H9 (cell line): ENCODE data around the gene DCLRE1B. TPM values are rescaled to one million over a fixed set of nuclear protein-coding genes. Genes with fewer than 3 reads are reported as not detected.

ENCODE experiments used
- DNase-seq: peaks from one replicate; pipeline ENCODE4 v3.0.0-alpha.2; 2017
- H2AFZ ChIP-seq: one replicate; pipeline ENCODE4 v1.6.1; 2013; ENCODE audit warnings: mild to moderate bottlenecking, low read length, control low read depth, moderate library complexity
- H2AK5ac ChIP-seq: 2 replicates; pipeline ENCODE4 v1.6.1; 2013; ENCODE audit warnings: low read length, control low read depth, mixed read lengths; ENCODE audit not compliant: insufficient read length
- H2BK120ac ChIP-seq: one replicate; pipeline ENCODE4 v1.6.1; 2013; ENCODE audit warnings: low read depth, mild to moderate bottlenecking, low read length, control low read depth, inconsistent platforms; ENCODE audit not compliant: poor library complexity, severe bottlenecking
- H2BK12ac ChIP-seq: 2 replicates; pipeline ENCODE4 v1.6.1; 2013; ENCODE audit warnings: low read length, control low read depth, mixed read lengths, low read depth; ENCODE audit not compliant: insufficient read length
- H2BK15ac ChIP-seq: 2 replicates; pipeline ENCODE4 v1.6.1; 2013; ENCODE audit warnings: low read depth, low read length, control low read depth
- H2BK20ac ChIP-seq: one replicate; pipeline ENCODE4 v1.6.1; 2013; ENCODE audit warnings: low read depth, mild to moderate bottlenecking, low read length, control low read depth, inconsistent platforms; ENCODE audit not compliant: poor library complexity, severe bottlenecking
- H2BK5ac ChIP-seq: 2 replicates; pipeline ENCODE4 v1.6.1; 2013; ENCODE audit warnings: low read length, control low read depth, mixed read lengths; ENCODE audit not compliant: insufficient read length
- H3K14ac ChIP-seq: 2 replicates; pipeline ENCODE4 v1.6.1; 2013; ENCODE audit warnings: low read length, control low read depth; ENCODE audit not compliant: insufficient read depth
- H3K18ac ChIP-seq: 2 replicates; pipeline ENCODE4 v1.6.1; 2013; ENCODE audit warnings: low read depth, mild to moderate bottlenecking, mixed read lengths, low read length, control low read depth; ENCODE audit not compliant: insufficient read length
- H3K23ac ChIP-seq: 2 replicates; pipeline ENCODE4 v1.6.1; 2013; ENCODE audit warnings: low read length, control low read depth, mixed read lengths, low read depth; ENCODE audit not compliant: insufficient read length
- H3K23me2 ChIP-seq: 2 replicates; pipeline ENCODE4 v1.6.1; 2013; ENCODE audit warnings: low read depth, mild to moderate bottlenecking, mixed read lengths, low read length, control low read depth; ENCODE audit not compliant: insufficient read length, poor library complexity, severe bottlenecking
- H3K27ac ChIP-seq: 2 replicates; pipeline ENCODE4 v1.5.1; 2013; ENCODE audit warnings: low read length, control low read depth, mixed read lengths, low read depth; ENCODE audit not compliant: insufficient read length
- H3K27me3 ChIP-seq: 2 replicates; pipeline ENCODE4 v1.6.1; 2013; ENCODE audit warnings: low read length, control low read depth, inconsistent platforms; ENCODE audit not compliant: insufficient read depth
- H3K4ac ChIP-seq: 2 replicates; pipeline ENCODE4 v1.6.1; 2013; ENCODE audit warnings: low read depth, mild to moderate bottlenecking, control low read depth, inconsistent platforms, low read length, moderate library complexity
- H3K4me1 ChIP-seq: 2 replicates; pipeline ENCODE4 v1.6.1; 2013; ENCODE audit warnings: low read length, control low read depth, inconsistent platforms; ENCODE audit not compliant: insufficient read depth
- H3K4me2 ChIP-seq: 2 replicates; pipeline ENCODE4 v1.6.1; 2013; ENCODE audit warnings: low read length, control low read depth, mixed read lengths; ENCODE audit not compliant: insufficient read length, insufficient read depth
- H3K56ac ChIP-seq: 2 replicates; pipeline ENCODE4 v1.6.1; 2013; ENCODE audit warnings: low read depth, mild to moderate bottlenecking, mixed read lengths, low read length, control low read depth; ENCODE audit not compliant: insufficient read length
- H3K79me1 ChIP-seq: 2 replicates; pipeline ENCODE4 v1.6.1; 2013; ENCODE audit warnings: low read depth, mild to moderate bottlenecking, moderate library complexity, low read length, control low read depth, inconsistent platforms; ENCODE audit not compliant: insufficient read depth, poor library complexity, severe bottlenecking
- H3K79me2 ChIP-seq: 2 replicates; pipeline ENCODE4 v1.6.1; 2013; ENCODE audit warnings: low read length, control low read depth, inconsistent platforms; ENCODE audit not compliant: insufficient read depth
- H3K9ac ChIP-seq: 2 replicates; pipeline ENCODE4 v1.6.1; 2013; ENCODE audit warnings: low read length, control low read depth, mixed read lengths; ENCODE audit not compliant: insufficient read length; ENCODE audit errors: extremely low read depth
- H3K9me3 ChIP-seq: one replicate; pipeline ENCODE4 v1.6.1; 2013; ENCODE audit warnings: low read depth, low read length, inconsistent platforms; ENCODE audit not compliant: control insufficient read depth
- H3T11ph ChIP-seq: one replicate; pipeline ENCODE4 v1.6.1; 2013; ENCODE audit warnings: mild to moderate bottlenecking, low read length, control low read depth, inconsistent platforms
- H4K20me1 ChIP-seq: one replicate; pipeline ENCODE4 v1.6.1; 2013; ENCODE audit not compliant: control insufficient read depth, insufficient read length, insufficient read depth
- H4K5ac ChIP-seq: 2 replicates; pipeline ENCODE4 v1.6.1; 2013; ENCODE audit warnings: low read depth, mild to moderate bottlenecking, mixed read lengths, low read length, control low read depth; ENCODE audit not compliant: insufficient read length
- H4K8ac ChIP-seq: replicated peaks from 2 replicates; pipeline ENCODE4 v1.6.1; 2013; ENCODE audit warnings: low read length, control low read depth, mixed read lengths, low read depth; ENCODE audit not compliant: insufficient read length
- H4K91ac ChIP-seq: 2 replicates; pipeline ENCODE4 v1.6.1; 2013; ENCODE audit warnings: low read depth, mild to moderate bottlenecking, moderate library complexity, mixed read lengths, low read length, control low read depth; ENCODE audit not compliant: insufficient read length
- H3K27ac Mint-ChIP-seq, 3 experiments: 2 replicates in 2 of 3; 3 replicates in 1 of 3; pipeline ENCODE4 v1.8.0; 2020 to 2021; ENCODE audit warnings: mixed read lengths in 3 of 3, mild to moderate bottlenecking in 1 of 3, moderate library complexity in 1 of 3
- H3K27me3 Mint-ChIP-seq: 2 replicates; pipeline ENCODE4 v1.8.0; 2021; ENCODE audit warnings: low read depth, mild to moderate bottlenecking, moderate library complexity, mixed read lengths
- H3K36me3 Mint-ChIP-seq, 3 experiments: 2 replicates in 2 of 3; 3 replicates in 1 of 3; pipeline ENCODE4 v1.8.0; 2020 to 2021; ENCODE audit warnings: low read depth in 3 of 3, mixed read lengths in 3 of 3; ENCODE audit not compliant: insufficient read depth in 1 of 3
- H3K4me1 Mint-ChIP-seq, 2 experiments: 2 replicates each; pipeline ENCODE4 v1.8.0; 2020; ENCODE audit warnings: mixed read lengths in 2 of 2
- H3K4me3 Mint-ChIP-seq, 2 experiments: 2 replicates in 1 of 2; 3 replicates in 1 of 2; pipeline ENCODE4 v1.8.0; 2020 to 2021; ENCODE audit warnings: mild to moderate bottlenecking in 2 of 2, mixed read lengths in 2 of 2, moderate library complexity in 1 of 2
- H3K9me3 Mint-ChIP-seq, 2 experiments: 2 replicates in 1 of 2; 3 replicates in 1 of 2; pipeline ENCODE4 v1.8.0; 2020; ENCODE audit warnings: mild to moderate bottlenecking in 2 of 2, mixed read lengths in 2 of 2, moderate library complexity in 1 of 2
- WGBS: extraction: QIAGEN DNeasy Blood & Tissue Kit; methylation state at CpG from one replicate; pipeline ENCODE4 v1.1.7; 2013; ENCODE audit warnings: missing lambda C conversion rate, low lambda C conversion rate, mixed read lengths; ENCODE audit not compliant: insufficient read length; ENCODE audit errors: extremely low coverage; 5-methylcytosine and 5-hydroxymethylcytosine counted together
- total RNA-seq: library from RNA; stranded (reverse); gene quantifications from 2 replicates; pipeline ENCODE4 v1.2.1, GENCODE V29; 2021
- TF ChIP-seq, protein P1 (sequence below): fragments of 200-600 bp; sonication (generic); conservative IDR thresholded peaks from 3 replicates; pipeline ENCODE4 v1.8.0; 2021; ENCODE audit warnings: antibody characterized with exemption, mild to moderate bottlenecking

DCLRE1B gene
- total RNA-seq, 1 experiment from 2014 or later, result 13.4 TPM

DNA sequence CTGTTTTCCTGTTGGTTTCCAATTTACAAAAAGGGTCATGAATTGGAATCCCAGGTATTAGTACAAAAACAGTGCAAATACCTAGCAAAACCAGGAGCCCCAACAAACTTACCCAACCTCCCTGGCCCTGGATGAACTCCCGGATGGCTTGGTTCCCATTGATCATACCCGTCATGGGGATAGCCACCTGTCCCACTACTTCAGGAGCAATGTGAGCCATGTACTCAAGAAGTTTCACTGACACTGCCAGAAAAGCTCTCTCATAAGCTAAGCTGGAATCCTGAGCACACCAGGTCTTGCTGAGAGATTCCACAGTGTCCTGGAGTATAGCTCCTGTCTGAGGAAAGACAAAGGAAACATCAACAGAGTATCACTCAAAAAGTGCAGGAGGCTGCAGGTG is 23.5 kb upstream of the DCLRE1B start:
- TF ChIP-seq, protein P1, sequence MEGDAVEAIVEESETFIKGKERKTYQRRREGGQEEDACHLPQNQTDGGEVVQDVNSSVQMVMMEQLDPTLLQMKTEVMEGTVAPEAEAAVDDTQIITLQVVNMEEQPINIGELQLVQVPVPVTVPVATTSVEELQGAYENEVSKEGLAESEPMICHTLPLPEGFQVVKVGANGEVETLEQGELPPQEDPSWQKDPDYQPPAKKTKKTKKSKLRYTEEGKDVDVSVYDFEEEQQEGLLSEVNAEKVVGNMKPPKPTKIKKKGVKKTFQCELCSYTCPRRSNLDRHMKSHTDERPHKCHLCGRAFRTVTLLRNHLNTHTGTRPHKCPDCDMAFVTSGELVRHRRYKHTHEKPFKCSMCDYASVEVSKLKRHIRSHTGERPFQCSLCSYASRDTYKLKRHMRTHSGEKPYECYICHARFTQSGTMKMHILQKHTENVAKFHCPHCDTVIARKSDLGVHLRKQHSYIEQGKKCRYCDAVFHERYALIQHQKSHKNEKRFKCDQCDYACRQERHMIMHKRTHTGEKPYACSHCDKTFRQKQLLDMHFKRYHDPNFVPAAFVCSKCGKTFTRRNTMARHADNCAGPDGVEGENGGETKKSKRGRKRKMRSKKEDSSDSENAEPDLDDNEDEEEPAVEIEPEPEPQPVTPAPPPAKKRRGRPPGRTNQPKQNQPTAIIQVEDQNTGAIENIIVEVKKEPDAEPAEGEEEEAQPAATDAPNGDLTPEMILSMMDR, result no peak
- H2AFZ ChIP-seq, result no peak overlapping the region
- H3K4ac ChIP-seq, result no peak overlapping the region
- no peak overlapping the region for H4K91ac ChIP-seq
- H3K14ac ChIP-seq, result no peak overlapping the region
- H3K4me1 Mint-ChIP-seq, result peaks cover 9 to 17% of the 10 kb centered on the region in 2 experiments
- H3K27me3 ChIP-seq, result no peaks in the 10 kb centered on the region
- H2BK12ac ChIP-seq, result no peak overlapping the region
- no peaks in the 10 kb centered on the region for H4K20me1 ChIP-seq
- no peak overlapping the region for H3K9ac ChIP-seq
- no peak overlapping the region for H3K23ac ChIP-seq
- H2BK120ac ChIP-seq, result no peak overlapping the region
- no peaks in the 10 kb centered on the region for H3K79me2 ChIP-seq
- no peak overlapping the region for H4K8ac ChIP-seq
- H3K27me3 Mint-ChIP-seq, result no peaks in the 10 kb centered on the region
- H2BK20ac ChIP-seq, result no peak overlapping the region
- no peaks in the 10 kb centered on the region for H3K4me1 ChIP-seq
- no peak overlapping the region for H3K27ac Mint-ChIP-seq
- no peak overlapping the region for H2BK15ac ChIP-seq
- no peak for DNase-seq
- no peak overlapping the region for H3K4me2 ChIP-seq
- no peak overlapping the region for H3K27ac ChIP-seq
- H3K79me1 ChIP-seq, result no peaks in the 10 kb centered on the region
- H2AK5ac ChIP-seq, result no peak overlapping the region
- H3K9me3 ChIP-seq, result no peaks in the 10 kb centered on the region
- no peaks in the 10 kb centered on the region for H3K36me3 Mint-ChIP-seq
- H3K4me3 Mint-ChIP-seq, result no peak overlapping the region
- H3K56ac ChIP-seq, result no peak overlapping the region
- H3K23me2 ChIP-seq, result no peaks in the 10 kb centered on the region
- H3T11ph ChIP-seq, result no peak overlapping the region
- H2BK5ac ChIP-seq, result no peak overlapping the region
- no peak overlapping the region for H4K5ac ChIP-seq
- H3K9me3 Mint-ChIP-seq, result no peaks in the 10 kb centered on the region
- no peak overlapping the region for H3K18ac ChIP-seq
- WGBS, result no CpG with 5 or more reads among the region's 2 CpGs
